ENCODE results near the gene MTCL3.

The MTCL3 gene

DNA sequence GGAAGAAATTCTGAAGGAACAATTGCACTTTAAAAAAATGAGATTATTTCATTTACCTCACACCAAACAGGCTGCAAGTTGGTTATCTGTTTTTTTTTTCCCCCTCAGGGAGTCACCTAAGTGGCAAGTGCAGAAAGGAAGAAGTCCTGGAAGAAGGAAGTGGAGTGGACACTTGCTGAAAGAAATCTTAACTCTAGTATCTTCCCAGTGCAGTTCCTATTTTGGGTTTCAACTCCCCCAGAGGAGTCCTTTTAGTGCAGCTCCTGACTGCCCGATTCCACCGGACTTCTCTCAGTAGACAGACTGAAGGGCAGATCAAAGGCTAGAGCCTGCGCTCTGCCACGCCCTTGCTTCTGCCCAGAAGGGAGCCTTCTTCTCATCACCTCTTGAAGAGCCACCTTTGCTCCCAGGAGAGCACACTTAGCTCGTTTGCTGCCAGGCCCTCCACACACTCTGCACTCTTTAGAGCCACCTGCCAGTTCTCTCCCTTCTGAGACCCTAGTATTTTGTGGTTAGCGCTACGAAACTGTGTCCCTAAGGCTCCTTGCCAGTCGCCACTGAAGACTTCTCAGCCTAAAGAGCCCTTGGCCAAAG lies 4.9 kb downstream of the MTCL3 start:
- Mint-ChIP-seq H3K9me3 (ENCODE audit: unreplicated experiment) (no peaks in the 10 kb centered on the region), H3K4me1 (ENCODE audit: insufficient read depth, unreplicated experiment) (peaks cover 12% of the 10 kb centered on the region), H3K36me3 (ENCODE audit: insufficient read depth, unreplicated experiment) (no peaks in the 10 kb centered on the region), H3K27ac (ENCODE audit: low read depth, unreplicated experiment) (no peak overlapping the region), H3K27me3 (ENCODE audit: insufficient read depth, unreplicated experiment) (peaks cover 44% of the 10 kb centered on the region), H3K4me3 (ENCODE audit: unreplicated experiment) (no peak overlapping the region)
- TF ChIP-seq, protein P1, sequence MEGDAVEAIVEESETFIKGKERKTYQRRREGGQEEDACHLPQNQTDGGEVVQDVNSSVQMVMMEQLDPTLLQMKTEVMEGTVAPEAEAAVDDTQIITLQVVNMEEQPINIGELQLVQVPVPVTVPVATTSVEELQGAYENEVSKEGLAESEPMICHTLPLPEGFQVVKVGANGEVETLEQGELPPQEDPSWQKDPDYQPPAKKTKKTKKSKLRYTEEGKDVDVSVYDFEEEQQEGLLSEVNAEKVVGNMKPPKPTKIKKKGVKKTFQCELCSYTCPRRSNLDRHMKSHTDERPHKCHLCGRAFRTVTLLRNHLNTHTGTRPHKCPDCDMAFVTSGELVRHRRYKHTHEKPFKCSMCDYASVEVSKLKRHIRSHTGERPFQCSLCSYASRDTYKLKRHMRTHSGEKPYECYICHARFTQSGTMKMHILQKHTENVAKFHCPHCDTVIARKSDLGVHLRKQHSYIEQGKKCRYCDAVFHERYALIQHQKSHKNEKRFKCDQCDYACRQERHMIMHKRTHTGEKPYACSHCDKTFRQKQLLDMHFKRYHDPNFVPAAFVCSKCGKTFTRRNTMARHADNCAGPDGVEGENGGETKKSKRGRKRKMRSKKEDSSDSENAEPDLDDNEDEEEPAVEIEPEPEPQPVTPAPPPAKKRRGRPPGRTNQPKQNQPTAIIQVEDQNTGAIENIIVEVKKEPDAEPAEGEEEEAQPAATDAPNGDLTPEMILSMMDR (IDR thresholded peaks at IDR 0.05; ENCODE audit: unreplicated experiment), result no peak
- CTCF ChIA-PET, result interaction anchor here (0.5 to 1.6 kb wide), 7 partner anchors 24 to 447 kb away, joined by 3 to 7 read pairs (median 4); no protein-coding TSS in a partner anchor
- intact Hi-C loops (cut with micrococcal nuclease), result no loop called here
- no peak for DNase-seq (ENCODE audit: unreplicated experiment)
- no TSS peak for BruUV-seq (replicated peaks)
- POLR2A ChIA-PET, result interaction anchor here (0.7 kb wide), 1 partner anchor 310 kb away, joined by 3 read pairs; no protein-coding TSS in a partner anchor

DNA sequence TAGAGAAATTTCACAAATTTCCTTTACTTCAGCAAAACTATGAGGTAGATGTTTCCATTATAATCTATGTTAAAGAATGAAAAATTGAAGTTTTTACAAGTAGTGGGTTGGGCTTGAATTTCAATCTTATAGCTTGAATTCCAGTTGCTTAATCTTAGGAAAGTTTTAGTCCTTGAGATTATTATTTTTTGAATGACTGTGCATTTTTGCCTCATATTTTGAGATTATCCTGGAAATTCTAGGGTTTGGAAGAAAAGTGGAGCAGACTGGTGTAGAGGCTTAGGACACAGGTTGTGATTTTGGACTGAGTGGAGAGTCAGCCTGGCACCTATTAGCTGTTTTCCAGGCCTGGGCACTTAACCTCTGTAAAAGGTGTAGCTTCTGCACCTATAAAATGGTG lies 5.7 kb downstream of the MTCL3 start:
- H3K4me3 Mint-ChIP-seq (ENCODE audit: unreplicated experiment), result no peak overlapping the region
- H3K27me3 Mint-ChIP-seq (ENCODE audit: insufficient read depth, unreplicated experiment), result peaks cover 36% of the 10 kb centered on the region
- no peaks in the 10 kb centered on the region for H3K9me3 Mint-ChIP-seq (ENCODE audit: unreplicated experiment)
- POLR2A ChIA-PET, result interaction anchor here (0.7 to 0.9 kb wide), 2 partner anchors 10 to 311 kb away, joined by 3 read pairs; no protein-coding TSS in a partner anchor
- no peaks in the 10 kb centered on the region for H3K36me3 Mint-ChIP-seq (ENCODE audit: insufficient read depth, unreplicated experiment)
- DNase-seq (ENCODE audit: unreplicated experiment), result no peak
- no peak overlapping the region for H3K27ac Mint-ChIP-seq (ENCODE audit: low read depth, unreplicated experiment)
- peaks cover 6% of the 10 kb centered on the region for H3K4me1 Mint-ChIP-seq (ENCODE audit: insufficient read depth, unreplicated experiment)
- TF ChIP-seq, protein P1 (IDR thresholded peaks at IDR 0.05; ENCODE audit: unreplicated experiment), result no peak
- no TSS peak for BruUV-seq (replicated peaks)
- intact Hi-C loops (cut with micrococcal nuclease), result no loop called here
- CTCF ChIA-PET, result interaction anchor here (0.6 to 1.6 kb wide), 5 partner anchors 18 to 217 kb away, joined by 3 to 7 read pairs (median 4); no protein-coding TSS in a partner anchor

DNA sequence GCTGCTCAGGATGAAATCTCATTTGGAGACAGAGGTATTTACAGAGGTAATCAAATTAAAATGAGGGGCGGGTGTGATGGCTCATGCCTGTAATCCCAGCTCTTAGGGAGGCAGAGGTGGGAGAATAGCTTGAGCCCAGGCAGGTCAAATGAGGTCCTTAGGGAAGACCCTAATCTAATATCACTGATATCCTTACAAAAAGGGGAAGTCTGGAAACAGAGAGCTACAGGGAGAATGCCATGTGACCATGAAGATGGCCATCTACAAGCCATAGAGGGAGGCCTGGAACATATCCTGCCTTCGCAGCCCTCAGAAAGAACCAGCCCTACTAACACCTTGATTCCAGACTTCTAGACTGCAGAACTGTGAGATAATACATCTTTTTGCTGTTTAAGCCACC lies 8.3 kb downstream of the MTCL3 start:
- Mint-ChIP-seq H3K4me1 (ENCODE audit: insufficient read depth, unreplicated experiment) (peaks cover 6% of the 10 kb centered on the region), H3K27ac (ENCODE audit: low read depth, unreplicated experiment) (no peak overlapping the region), H3K27me3 (ENCODE audit: insufficient read depth, unreplicated experiment) (peaks cover 13% of the 10 kb centered on the region), H3K9me3 (ENCODE audit: unreplicated experiment) (no peaks in the 10 kb centered on the region), H3K4me3 (ENCODE audit: unreplicated experiment) (no peak overlapping the region), H3K36me3 (ENCODE audit: insufficient read depth, unreplicated experiment) (no peaks in the 10 kb centered on the region)
- intact Hi-C loops (cut with micrococcal nuclease), result no loop called here
- TF ChIP-seq, protein P1 (IDR thresholded peaks at IDR 0.05; ENCODE audit: unreplicated experiment), result no peak
- DNase-seq (ENCODE audit: unreplicated experiment), result no peak
- no TSS peak for BruUV-seq (replicated peaks)
- POLR2A ChIA-PET, result no interaction called here
- CTCF ChIA-PET, result interaction anchor here (0.6 to 1.2 kb wide), 5 partner anchors 13 to 209 kb away, joined by 3 to 4 read pairs (median 3); no protein-coding TSS in a partner anchor

DNA sequence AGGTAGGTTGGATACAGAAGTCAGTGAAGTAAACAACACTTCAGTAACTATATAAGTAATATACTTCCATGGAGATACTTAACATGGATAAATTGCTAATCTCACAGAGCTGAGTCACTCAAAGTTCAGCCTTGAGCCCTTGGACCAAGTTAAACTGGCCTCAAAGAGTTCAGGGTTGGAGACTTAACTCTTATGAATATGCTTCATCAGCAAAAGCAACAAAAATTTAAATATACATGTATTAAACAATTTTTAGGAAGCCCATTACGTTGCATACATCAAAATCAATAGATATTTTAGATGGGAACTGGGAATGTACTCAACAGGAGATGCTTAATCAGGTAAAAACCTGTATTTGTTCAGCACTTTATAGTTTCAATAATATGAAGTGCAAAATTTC lies 12.2 kb downstream of the MTCL3 start:
- DNase-seq (ENCODE audit: unreplicated experiment), result no peak
- intact Hi-C loops (cut with micrococcal nuclease), result no loop called here
- Mint-ChIP-seq H3K27ac (ENCODE audit: low read depth, unreplicated experiment) (no peak overlapping the region), H3K36me3 (ENCODE audit: insufficient read depth, unreplicated experiment) (no peaks in the 10 kb centered on the region), H3K9me3 (ENCODE audit: unreplicated experiment) (no peaks in the 10 kb centered on the region), H3K27me3 (ENCODE audit: insufficient read depth, unreplicated experiment) (no peaks in the 10 kb centered on the region), H3K4me1 (ENCODE audit: insufficient read depth, unreplicated experiment) (no peaks in the 10 kb centered on the region), H3K4me3 (ENCODE audit: unreplicated experiment) (no peak overlapping the region)
- TF ChIP-seq, protein P1 (IDR thresholded peaks at IDR 0.05; ENCODE audit: unreplicated experiment), result no peak
- BruUV-seq (replicated peaks), result no TSS peak
- ChIA-PET CTCF (interaction anchor here (0.6 to 3.6 kb wide), 4 partner anchors 9 to 44 kb away, joined by 3 to 17 read pairs (median 4); no protein-coding TSS in a partner anchor), POLR2A (no interaction called here)

Data from MCF 10A (cell line).